Progenitor cell of endocrine pancreas (in vitro differentiated cells): ENCODE results near the gene ADAM22. TPM values are rescaled to one million over a fixed set of nuclear protein-coding genes. Genes with fewer than 3 reads are reported as not detected.

ENCODE experiments used
- DNase-seq: peaks from one replicate; pipeline ENCODE4 v3.0.0; 2021; ENCODE audit warnings: low spot score; ENCODE audit not compliant: unreplicated experiment
- H3K27ac Mint-ChIP-seq: 2 replicates; pipeline ENCODE4 v1.8.0; 2021; ENCODE audit warnings: mild to moderate bottlenecking, moderate library complexity, mixed read lengths
- H3K27me3 Mint-ChIP-seq: 2 replicates; pipeline ENCODE4 v1.8.0; 2021; ENCODE audit warnings: mixed read lengths
- H3K36me3 Mint-ChIP-seq: 2 replicates; pipeline ENCODE4 v1.8.0; 2022; ENCODE audit warnings: mixed read lengths; ENCODE audit not compliant: insufficient read depth
- H3K4me1 Mint-ChIP-seq: 2 replicates; pipeline ENCODE4 v1.8.0; 2021; ENCODE audit warnings: low read depth, mixed read lengths
- H3K4me3 Mint-ChIP-seq: 2 replicates; pipeline ENCODE4 v1.8.0; 2021; ENCODE audit warnings: low read depth, mild to moderate bottlenecking, moderate library complexity, mixed read lengths
- H3K9me3 Mint-ChIP-seq: 2 replicates; pipeline ENCODE4 v1.8.0; 2021; ENCODE audit warnings: low read depth, mixed read lengths
- CTCF ChIP-seq: fragments of 200-600 bp; sonication (generic); IDR thresholded peaks from one replicate; pipeline ENCODE4 v1.5.0; 2021; ENCODE audit warnings: antibody characterized with exemption, mild to moderate bottlenecking; ENCODE audit not compliant: unreplicated experiment
- total RNA-seq: library from RNA; stranded (reverse); gene quantifications from 2 replicates; pipeline ENCODE4 v1.2.1, GENCODE V29; 2021

Gene ADAM22
- total RNA-seq, 1 donor from 2014 or later = 15.8 TPM

GRCh38 chr7:88012086-88012485, 78.0 kb downstream of the ADAM22 start:
- TF ChIP-seq CTCF = no peak
- H3K27me3 Mint-ChIP-seq = no peaks in the 10 kb centered on the region
- peaks cover 5% of the 10 kb centered on the region for H3K9me3 Mint-ChIP-seq
- H3K4me1 Mint-ChIP-seq = peaks cover 5% of the 10 kb centered on the region
- no peak overlapping the region for H3K4me3 Mint-ChIP-seq
- peaks cover 3% of the 10 kb centered on the region for H3K36me3 Mint-ChIP-seq
- H3K27ac Mint-ChIP-seq = no peak overlapping the region
- DNase-seq = no peak

DNA sequence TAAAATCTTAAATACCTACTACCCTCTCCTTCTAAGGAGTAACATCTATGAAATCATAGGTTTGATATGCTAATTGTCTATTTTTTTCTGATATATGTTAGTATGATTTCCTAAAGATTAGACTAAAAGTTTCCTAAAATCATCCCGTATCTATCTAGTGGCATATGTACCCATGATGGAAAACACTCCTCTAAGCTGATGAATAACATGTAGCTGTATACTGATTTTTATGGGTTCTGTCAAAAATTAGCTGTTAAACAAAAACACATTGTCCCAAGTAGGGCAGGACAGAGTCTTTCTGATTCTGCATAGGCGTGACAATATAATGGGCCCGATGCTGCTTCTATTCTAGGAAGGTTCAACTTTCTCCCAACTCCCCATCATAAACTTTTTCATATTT, 79.9 kb downstream of the ADAM22 start:
- no peak overlapping the region for H3K4me3 Mint-ChIP-seq
- H3K9me3 Mint-ChIP-seq = peaks cover 5% of the 10 kb centered on the region
- no peak for DNase-seq
- no peak for TF ChIP-seq CTCF
- peaks cover 5% of the 10 kb centered on the region for H3K4me1 Mint-ChIP-seq
- no peak overlapping the region for H3K27ac Mint-ChIP-seq
- H3K36me3 Mint-ChIP-seq = peaks cover 3% of the 10 kb centered on the region
- no peaks in the 10 kb centered on the region for H3K27me3 Mint-ChIP-seq

GRCh38 chr7:88014581-88014980, 80.5 kb downstream of the ADAM22 start:
- H3K27me3 Mint-ChIP-seq = no peaks in the 10 kb centered on the region
- peaks cover 3% of the 10 kb centered on the region for H3K36me3 Mint-ChIP-seq
- no peak overlapping the region for H3K4me3 Mint-ChIP-seq
- no peak for DNase-seq
- no peak overlapping the region for H3K27ac Mint-ChIP-seq
- H3K9me3 Mint-ChIP-seq = peaks cover 5% of the 10 kb centered on the region
- TF ChIP-seq CTCF = no peak
- peaks cover 5% of the 10 kb centered on the region for H3K4me1 Mint-ChIP-seq

GRCh38 chr7:88015309-88015708, 81.3 kb downstream of the ADAM22 start:
- no peak for TF ChIP-seq CTCF
- Mint-ChIP-seq H3K36me3 (peaks cover 3% of the 10 kb centered on the region), H3K27me3 (no peaks in the 10 kb centered on the region), H3K9me3 (peaks cover 5% of the 10 kb centered on the region), H3K27ac (no peak overlapping the region), H3K4me1 (peaks cover 5% of the 10 kb centered on the region), H3K4me3 (no peak overlapping the region)
- no peak for DNase-seq

GRCh38 chr7:88018501-88018900, 84.5 kb downstream of the ADAM22 start:
- Mint-ChIP-seq H3K27me3 (no peaks in the 10 kb centered on the region), H3K4me3 (no peak overlapping the region), H3K27ac (no peak overlapping the region), H3K36me3 (no peaks in the 10 kb centered on the region), H3K9me3 (no peaks in the 10 kb centered on the region), H3K4me1 (peaks cover 5% of the 10 kb centered on the region)
- TF ChIP-seq CTCF = no peak
- no peak for DNase-seq
